WTC11 (cell line): ENCODE results near the gene FBXL16. TPM values are rescaled to one million over a fixed set of nuclear protein-coding genes. Genes with fewer than 3 reads are reported as not detected.

Experiments used
- CREM ChIP-seq: sonication (generic); formaldehyde crosslinking; IDR thresholded peaks from 2 replicates; pipeline ENCODE4 v1.8.1; 2022; ENCODE audit warnings: mild to moderate bottlenecking, missing genetic modification reagents, moderate library complexity
- EMX1 ChIP-seq: fragments of 250-450 bp; sonication (Bioruptor Pico); IDR thresholded peaks from 2 replicates; pipeline ENCODE4 v1.8.0; 2021; ENCODE audit warnings: mild to moderate bottlenecking
- ESRRA ChIP-seq: sonication (generic); formaldehyde crosslinking; IDR thresholded peaks from 2 replicates; pipeline ENCODE4 v1.8.1; 2022; ENCODE audit warnings: mild to moderate bottlenecking, missing genetic modification reagents, borderline replicate concordance
- JAZF1 ChIP-seq: fragments of 250-450 bp; sonication (Bioruptor Pico); IDR thresholded peaks from 2 replicates; pipeline ENCODE4 v1.9.0; 2021; ENCODE audit warnings: moderate library complexity, mild to moderate bottlenecking, inconsistent platforms
- NR1H2 ChIP-seq: sonication (generic); formaldehyde crosslinking; IDR thresholded peaks from 2 replicates; pipeline ENCODE4 v1.9.0; 2021; ENCODE audit warnings: mild to moderate bottlenecking, moderate library complexity, missing genetic modification reagents
- RELA ChIP-seq: sonication (generic); formaldehyde crosslinking; IDR thresholded peaks from 2 replicates; pipeline ENCODE4 v1.8.1; 2022; ENCODE audit warnings: missing genetic modification reagents, mild to moderate bottlenecking, borderline replicate concordance
- RORB ChIP-seq: fragments of 250-450 bp; sonication (Bioruptor Pico); IDR thresholded peaks from 2 replicates; pipeline ENCODE4 v1.9.0; 2021; ENCODE audit warnings: mild to moderate bottlenecking
- SP1 ChIP-seq: sonication (generic); formaldehyde crosslinking; conservative IDR thresholded peaks from 2 replicates; pipeline ENCODE4 v1.8.1; 2022; ENCODE audit warnings: missing genetic modification reagents
- TEAD1 ChIP-seq: sonication (generic); formaldehyde crosslinking; IDR thresholded peaks from 2 replicates; pipeline ENCODE4 v1.8.0; 2022; ENCODE audit warnings: mild to moderate bottlenecking, missing genetic modification reagents
- total RNA-seq: library from RNA; stranded (reverse); gene quantifications from 3 replicates; pipeline ENCODE4 v1.2.3, GENCODE V29; 2021
- TF ChIP-seq, protein P1 (sequence below): sonication (generic); formaldehyde crosslinking; IDR thresholded peaks from 2 replicates; pipeline ENCODE4 v1.8.1; 2023; ENCODE audit warnings: mild to moderate bottlenecking, missing genetic modification reagents, moderate library complexity
- TF ChIP-seq, protein P2 (sequence below): sonication (generic); formaldehyde crosslinking; IDR thresholded peaks from 2 replicates; pipeline ENCODE4 v1.8.0; 2022; ENCODE audit warnings: mild to moderate bottlenecking, missing genetic modification reagents
- TF ChIP-seq, protein P3 (sequence below): sonication (generic); formaldehyde crosslinking; IDR thresholded peaks from 2 replicates; pipeline ENCODE4 v1.8.1; 2023; ENCODE audit warnings: mild to moderate bottlenecking, missing genetic modification reagents, borderline replicate concordance
- TF ChIP-seq, protein P4 (sequence below): sonication (generic); formaldehyde crosslinking; IDR thresholded peaks from 2 replicates; pipeline ENCODE4 v1.8.1; 2022; ENCODE audit warnings: mild to moderate bottlenecking, moderate library complexity, missing genetic modification reagents
- TF ChIP-seq, protein P5 (sequence below): sonication (generic); formaldehyde crosslinking; conservative IDR thresholded peaks from 2 replicates; pipeline ENCODE4 v1.8.1; 2023; ENCODE audit warnings: mild to moderate bottlenecking, low read depth, missing genetic modification reagents, moderate library complexity
- TF ChIP-seq, protein P6 (sequence below): sonication (generic); formaldehyde crosslinking; IDR thresholded peaks from 2 replicates; pipeline ENCODE4 v1.8.0; 2022; ENCODE audit warnings: mild to moderate bottlenecking, missing genetic modification reagents
- TF ChIP-seq, protein P7 (sequence below): fragments of 250-450 bp; sonication (Bioruptor Pico); IDR thresholded peaks from 2 replicates; pipeline ENCODE4 v1.9.0; 2021; ENCODE audit warnings: moderate library complexity, mild to moderate bottlenecking, inconsistent platforms, borderline replicate concordance
- TF ChIP-seq, protein P8 (sequence below): sonication (generic); formaldehyde crosslinking; IDR thresholded peaks from 2 replicates; pipeline ENCODE4 v1.8.1; 2022; ENCODE audit warnings: low read depth, missing genetic modification reagents, borderline replicate concordance
- TF ChIP-seq, protein P9 (sequence below): sonication (generic); formaldehyde crosslinking; IDR thresholded peaks from 2 replicates; pipeline ENCODE4 v1.8.0; 2022; ENCODE audit warnings: mild to moderate bottlenecking, missing genetic modification reagents

Gene FBXL16
- total RNA-seq, 1 experiment from 2014 or later, result 22.7 TPM

DNA sequence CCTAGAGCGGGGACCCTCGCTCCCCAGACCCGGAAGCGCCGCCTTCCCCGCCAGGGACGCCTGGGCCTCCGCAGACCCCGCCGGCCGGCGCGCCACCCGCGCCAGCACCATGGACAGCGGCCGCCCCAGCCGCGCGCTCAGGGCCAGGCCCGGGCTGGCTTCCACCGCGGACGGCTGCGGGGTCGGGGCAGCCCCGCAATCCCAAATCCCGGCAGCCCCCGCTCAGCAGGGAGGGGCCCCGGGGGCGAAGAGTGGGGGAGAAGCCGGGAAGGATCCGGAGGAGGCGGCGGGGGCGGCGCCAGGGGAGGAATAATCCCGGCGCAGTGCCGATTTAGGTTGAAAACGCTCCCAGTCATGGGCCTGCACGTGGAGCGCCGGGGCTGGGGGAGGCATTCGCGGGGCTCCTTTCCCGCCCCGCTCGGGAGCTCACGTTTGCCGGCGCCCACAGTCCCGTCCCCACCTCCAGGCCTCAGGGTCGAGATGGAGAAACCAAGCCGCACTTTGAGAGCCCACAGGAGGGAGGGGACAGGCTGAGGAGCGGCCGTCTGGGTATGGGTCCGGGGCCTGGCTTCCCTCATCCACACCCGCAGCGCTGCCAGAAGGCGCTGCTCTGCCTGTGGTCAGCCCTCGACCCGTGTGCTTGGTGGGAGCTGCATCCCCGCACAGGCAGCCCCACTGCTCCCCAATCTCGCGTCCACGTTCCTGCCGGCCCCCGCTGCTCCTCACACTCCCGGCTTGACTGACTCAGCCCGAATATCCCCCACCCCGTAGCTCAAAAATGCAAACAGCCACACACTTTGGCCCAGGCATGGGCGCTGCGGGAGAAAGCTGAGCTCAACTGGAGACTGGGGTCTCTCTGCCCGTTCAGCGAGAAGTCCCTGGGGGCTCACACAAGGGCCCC, 4.7 kb downstream of the FBXL16 start (continued):
- TF ChIP-seq, protein P1, sequence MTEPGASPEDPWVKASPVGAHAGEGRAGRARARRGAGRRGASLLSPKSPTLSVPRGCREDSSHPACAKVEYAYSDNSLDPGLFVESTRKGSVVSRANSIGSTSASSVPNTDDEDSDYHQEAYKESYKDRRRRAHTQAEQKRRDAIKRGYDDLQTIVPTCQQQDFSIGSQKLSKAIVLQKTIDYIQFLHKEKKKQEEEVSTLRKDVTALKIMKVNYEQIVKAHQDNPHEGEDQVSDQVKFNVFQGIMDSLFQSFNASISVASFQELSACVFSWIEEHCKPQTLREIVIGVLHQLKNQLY (CRISPR knock-in tag), result peak; percentile 91; the same call in 1 of the 2 replicates
- TF ChIP-seq, protein P2, sequence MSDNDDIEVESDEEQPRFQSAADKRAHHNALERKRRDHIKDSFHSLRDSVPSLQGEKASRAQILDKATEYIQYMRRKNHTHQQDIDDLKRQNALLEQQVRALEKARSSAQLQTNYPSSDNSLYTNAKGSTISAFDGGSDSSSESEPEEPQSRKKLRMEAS, result peak; percentile 42; the same call in 1 of the 2 replicates
- TF ChIP-seq, protein P3, sequence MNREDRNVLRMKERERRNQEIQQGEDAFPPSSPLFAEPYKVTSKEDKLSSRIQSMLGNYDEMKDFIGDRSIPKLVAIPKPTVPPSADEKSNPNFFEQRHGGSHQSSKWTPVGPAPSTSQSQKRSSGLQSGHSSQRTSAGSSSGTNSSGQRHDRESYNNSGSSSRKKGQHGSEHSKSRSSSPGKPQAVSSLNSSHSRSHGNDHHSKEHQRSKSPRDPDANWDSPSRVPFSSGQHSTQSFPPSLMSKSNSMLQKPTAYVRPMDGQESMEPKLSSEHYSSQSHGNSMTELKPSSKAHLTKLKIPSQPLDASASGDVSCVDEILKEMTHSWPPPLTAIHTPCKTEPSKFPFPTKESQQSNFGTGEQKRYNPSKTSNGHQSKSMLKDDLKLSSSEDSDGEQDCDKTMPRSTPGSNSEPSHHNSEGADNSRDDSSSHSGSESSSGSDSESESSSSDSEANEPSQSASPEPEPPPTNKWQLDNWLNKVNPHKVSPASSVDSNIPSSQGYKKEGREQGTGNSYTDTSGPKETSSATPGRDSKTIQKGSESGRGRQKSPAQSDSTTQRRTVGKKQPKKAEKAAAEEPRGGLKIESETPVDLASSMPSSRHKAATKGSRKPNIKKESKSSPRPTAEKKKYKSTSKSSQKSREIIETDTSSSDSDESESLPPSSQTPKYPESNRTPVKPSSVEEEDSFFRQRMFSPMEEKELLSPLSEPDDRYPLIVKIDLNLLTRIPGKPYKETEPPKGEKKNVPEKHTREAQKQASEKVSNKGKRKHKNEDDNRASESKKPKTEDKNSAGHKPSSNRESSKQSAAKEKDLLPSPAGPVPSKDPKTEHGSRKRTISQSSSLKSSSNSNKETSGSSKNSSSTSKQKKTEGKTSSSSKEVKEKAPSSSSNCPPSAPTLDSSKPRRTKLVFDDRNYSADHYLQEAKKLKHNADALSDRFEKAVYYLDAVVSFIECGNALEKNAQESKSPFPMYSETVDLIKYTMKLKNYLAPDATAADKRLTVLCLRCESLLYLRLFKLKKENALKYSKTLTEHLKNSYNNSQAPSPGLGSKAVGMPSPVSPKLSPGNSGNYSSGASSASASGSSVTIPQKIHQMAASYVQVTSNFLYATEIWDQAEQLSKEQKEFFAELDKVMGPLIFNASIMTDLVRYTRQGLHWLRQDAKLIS (CRISPR knock-in tag), result no peak
- TF ChIP-seq, protein P4, sequence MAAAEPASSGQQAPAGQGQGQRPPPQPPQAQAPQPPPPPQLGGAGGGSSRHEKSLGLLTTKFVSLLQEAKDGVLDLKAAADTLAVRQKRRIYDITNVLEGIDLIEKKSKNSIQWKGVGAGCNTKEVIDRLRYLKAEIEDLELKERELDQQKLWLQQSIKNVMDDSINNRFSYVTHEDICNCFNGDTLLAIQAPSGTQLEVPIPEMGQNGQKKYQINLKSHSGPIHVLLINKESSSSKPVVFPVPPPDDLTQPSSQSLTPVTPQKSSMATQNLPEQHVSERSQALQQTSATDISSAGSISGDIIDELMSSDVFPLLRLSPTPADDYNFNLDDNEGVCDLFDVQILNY, result peak; percentile 96
- TF ChIP-seq, protein P5, sequence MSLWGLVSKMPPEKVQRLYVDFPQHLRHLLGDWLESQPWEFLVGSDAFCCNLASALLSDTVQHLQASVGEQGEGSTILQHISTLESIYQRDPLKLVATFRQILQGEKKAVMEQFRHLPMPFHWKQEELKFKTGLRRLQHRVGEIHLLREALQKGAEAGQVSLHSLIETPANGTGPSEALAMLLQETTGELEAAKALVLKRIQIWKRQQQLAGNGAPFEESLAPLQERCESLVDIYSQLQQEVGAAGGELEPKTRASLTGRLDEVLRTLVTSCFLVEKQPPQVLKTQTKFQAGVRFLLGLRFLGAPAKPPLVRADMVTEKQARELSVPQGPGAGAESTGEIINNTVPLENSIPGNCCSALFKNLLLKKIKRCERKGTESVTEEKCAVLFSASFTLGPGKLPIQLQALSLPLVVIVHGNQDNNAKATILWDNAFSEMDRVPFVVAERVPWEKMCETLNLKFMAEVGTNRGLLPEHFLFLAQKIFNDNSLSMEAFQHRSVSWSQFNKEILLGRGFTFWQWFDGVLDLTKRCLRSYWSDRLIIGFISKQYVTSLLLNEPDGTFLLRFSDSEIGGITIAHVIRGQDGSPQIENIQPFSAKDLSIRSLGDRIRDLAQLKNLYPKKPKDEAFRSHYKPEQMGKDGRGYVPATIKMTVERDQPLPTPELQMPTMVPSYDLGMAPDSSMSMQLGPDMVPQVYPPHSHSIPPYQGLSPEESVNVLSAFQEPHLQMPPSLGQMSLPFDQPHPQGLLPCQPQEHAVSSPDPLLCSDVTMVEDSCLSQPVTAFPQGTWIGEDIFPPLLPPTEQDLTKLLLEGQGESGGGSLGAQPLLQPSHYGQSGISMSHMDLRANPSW (CRISPR knock-in tag), result peak; percentile 93; the same call in 1 of the 2 replicates
- TF ChIP-seq CREM (CRISPR knock-in tag) (peak; percentile 88), JAZF1 (CRISPR knock-in tag) (no peak), NR1H2 (CRISPR knock-in tag) (no peak), RELA (CRISPR knock-in tag) (peak; percentile 88), EMX1 (no peak), TEAD1 (CRISPR knock-in tag) (peak; percentile 96), SP1 (peak; percentile 76), RORB (no peak), ESRRA (peak; percentile 97)
- TF ChIP-seq, protein P6, sequence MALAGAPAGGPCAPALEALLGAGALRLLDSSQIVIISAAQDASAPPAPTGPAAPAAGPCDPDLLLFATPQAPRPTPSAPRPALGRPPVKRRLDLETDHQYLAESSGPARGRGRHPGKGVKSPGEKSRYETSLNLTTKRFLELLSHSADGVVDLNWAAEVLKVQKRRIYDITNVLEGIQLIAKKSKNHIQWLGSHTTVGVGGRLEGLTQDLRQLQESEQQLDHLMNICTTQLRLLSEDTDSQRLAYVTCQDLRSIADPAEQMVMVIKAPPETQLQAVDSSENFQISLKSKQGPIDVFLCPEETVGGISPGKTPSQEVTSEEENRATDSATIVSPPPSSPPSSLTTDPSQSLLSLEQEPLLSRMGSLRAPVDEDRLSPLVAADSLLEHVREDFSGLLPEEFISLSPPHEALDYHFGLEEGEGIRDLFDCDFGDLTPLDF (CRISPR knock-in tag), result 0 out of 2 replicates have a peak, but pooled peaks have one; percentile 37
- TF ChIP-seq, protein P7, sequence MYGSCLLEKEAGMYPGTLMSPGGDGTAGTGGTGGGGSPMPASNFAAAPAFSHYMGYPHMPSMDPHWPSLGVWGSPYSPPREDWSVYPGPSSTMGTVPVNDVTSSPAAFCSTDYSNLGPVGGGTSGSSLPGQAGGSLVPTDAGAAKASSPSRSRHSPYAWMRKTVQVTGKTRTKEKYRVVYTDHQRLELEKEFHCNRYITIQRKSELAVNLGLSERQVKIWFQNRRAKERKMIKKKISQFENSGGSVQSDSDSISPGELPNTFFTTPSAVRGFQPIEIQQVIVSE (CRISPR knock-in tag), result no peak
- TF ChIP-seq, protein P8, sequence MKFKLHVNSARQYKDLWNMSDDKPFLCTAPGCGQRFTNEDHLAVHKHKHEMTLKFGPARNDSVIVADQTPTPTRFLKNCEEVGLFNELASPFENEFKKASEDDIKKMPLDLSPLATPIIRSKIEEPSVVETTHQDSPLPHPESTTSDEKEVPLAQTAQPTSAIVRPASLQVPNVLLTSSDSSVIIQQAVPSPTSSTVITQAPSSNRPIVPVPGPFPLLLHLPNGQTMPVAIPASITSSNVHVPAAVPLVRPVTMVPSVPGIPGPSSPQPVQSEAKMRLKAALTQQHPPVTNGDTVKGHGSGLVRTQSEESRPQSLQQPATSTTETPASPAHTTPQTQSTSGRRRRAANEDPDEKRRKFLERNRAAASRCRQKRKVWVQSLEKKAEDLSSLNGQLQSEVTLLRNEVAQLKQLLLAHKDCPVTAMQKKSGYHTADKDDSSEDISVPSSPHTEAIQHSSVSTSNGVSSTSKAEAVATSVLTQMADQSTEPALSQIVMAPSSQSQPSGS, result no peak
- TF ChIP-seq, protein P9, sequence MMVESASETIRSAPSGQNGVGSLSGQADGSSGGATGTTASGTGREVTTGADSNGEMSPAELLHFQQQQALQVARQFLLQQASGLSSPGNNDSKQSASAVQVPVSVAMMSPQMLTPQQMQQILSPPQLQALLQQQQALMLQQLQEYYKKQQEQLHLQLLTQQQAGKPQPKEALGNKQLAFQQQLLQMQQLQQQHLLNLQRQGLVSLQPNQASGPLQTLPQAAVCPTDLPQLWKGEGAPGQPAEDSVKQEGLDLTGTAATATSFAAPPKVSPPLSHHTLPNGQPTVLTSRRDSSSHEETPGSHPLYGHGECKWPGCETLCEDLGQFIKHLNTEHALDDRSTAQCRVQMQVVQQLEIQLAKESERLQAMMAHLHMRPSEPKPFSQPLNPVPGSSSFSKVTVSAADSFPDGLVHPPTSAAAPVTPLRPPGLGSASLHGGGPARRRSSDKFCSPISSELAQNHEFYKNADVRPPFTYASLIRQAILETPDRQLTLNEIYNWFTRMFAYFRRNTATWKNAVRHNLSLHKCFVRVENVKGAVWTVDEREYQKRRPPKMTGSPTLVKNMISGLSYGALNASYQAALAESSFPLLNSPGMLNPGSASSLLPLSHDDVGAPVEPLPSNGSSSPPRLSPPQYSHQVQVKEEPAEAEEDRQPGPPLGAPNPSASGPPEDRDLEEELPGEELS (CRISPR knock-in tag), result peak; percentile 98
